GM12801 (cell line): ENCODE results near the gene SMAD5.

Source experiments
- TF ChIP-seq, protein P1 (sequence below): IDR thresholded peaks from one replicate; pipeline ENCODE4 v1.5.1; 2011; ENCODE audit warnings: control low read depth; ENCODE audit not compliant: insufficient read length; ENCODE audit errors: extremely low read depth

Gene SMAD5

GRCh38 chr5:136106351-136107031 lies 26.2 kb upstream of the SMAD5 start:
- TF ChIP-seq, protein P1, sequence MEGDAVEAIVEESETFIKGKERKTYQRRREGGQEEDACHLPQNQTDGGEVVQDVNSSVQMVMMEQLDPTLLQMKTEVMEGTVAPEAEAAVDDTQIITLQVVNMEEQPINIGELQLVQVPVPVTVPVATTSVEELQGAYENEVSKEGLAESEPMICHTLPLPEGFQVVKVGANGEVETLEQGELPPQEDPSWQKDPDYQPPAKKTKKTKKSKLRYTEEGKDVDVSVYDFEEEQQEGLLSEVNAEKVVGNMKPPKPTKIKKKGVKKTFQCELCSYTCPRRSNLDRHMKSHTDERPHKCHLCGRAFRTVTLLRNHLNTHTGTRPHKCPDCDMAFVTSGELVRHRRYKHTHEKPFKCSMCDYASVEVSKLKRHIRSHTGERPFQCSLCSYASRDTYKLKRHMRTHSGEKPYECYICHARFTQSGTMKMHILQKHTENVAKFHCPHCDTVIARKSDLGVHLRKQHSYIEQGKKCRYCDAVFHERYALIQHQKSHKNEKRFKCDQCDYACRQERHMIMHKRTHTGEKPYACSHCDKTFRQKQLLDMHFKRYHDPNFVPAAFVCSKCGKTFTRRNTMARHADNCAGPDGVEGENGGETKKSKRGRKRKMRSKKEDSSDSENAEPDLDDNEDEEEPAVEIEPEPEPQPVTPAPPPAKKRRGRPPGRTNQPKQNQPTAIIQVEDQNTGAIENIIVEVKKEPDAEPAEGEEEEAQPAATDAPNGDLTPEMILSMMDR = no peak

DNA sequence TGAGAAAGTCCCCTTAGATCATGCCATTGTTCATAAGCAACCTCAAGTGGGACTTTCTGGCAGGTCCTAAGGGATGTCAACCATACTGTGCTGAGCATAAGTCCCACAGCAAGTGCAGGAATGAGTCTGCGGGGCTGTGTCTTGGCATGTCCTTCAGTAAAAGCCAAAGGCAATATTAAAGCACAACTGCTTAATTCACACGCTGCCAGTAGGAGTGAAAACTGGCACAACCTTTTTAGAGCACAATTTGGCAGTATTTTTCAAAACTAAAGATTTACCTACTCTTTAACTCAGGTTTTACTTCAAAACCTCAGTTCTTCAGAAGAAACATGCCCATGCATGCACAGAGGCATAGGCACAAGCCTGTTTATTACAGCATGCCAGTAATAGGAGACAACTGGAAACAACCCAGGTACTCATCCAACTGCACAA lies 24.4 kb upstream of the SMAD5 start:
- TF ChIP-seq, protein P1 = no peak

GRCh38 chr5:136108766-136109165 lies 23.9 kb upstream of the SMAD5 start:
- TF ChIP-seq, protein P1 = no peak

DNA sequence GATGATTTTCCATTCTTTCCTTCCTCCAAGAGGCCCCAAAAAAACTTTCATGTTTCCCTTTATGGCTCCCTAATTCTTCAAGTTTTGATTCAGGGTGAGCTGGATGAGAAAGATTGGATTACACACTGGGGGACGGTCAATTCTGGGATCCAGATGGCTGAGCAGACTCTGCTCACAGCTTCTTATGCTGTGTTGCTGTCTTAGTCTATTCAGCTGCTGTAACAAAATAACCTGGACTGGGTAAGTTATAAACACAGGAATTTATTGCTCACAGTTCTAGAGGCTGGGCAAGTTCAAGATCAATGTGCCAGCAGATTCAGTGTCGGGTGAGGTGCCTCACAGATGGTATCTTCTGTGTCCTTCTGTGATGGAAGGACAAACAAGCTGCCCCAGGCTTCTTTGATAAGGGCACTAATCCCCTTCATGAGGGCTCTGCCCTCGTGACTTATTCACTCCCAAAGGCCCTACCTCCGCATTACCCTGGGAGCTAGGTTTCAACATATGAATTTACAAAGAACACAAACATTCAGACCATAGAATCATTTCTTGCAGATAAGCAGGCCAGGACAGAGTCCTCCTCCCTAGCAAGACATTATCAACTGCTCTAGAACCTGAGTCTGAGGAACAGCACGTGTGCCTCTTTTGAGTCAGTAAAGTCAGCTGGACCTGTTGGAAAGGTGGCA lies 23.1 kb upstream of the SMAD5 start:
- TF ChIP-seq, protein P1 = no peak

- TF ChIP-seq, protein P1 = no peak
These were observed 19.0 kb upstream of the SMAD5 start for GRCh38 chr5:136113606-136114005.

- TF ChIP-seq, protein P1 = no peak
These were observed 18.1 kb upstream of the SMAD5 start for GRCh38 chr5:136114414-136115125.

GRCh38 chr5:136115183-136115865 lies 17.3 kb upstream of the SMAD5 start:
- TF ChIP-seq, protein P1 = no peak
